Measurements from ENCODE around the gene PSMD1. TPM values are rescaled to one million over a fixed set of nuclear protein-coding genes. Genes with fewer than 3 reads are reported as not detected.

PSMD1 gene
- total and polyA plus RNA-seq, 2 of the 8 experiments (the other 6 are each of a cell fraction or from before 2014, with no cell fraction given), result 179 to 272 TPM

DNA sequence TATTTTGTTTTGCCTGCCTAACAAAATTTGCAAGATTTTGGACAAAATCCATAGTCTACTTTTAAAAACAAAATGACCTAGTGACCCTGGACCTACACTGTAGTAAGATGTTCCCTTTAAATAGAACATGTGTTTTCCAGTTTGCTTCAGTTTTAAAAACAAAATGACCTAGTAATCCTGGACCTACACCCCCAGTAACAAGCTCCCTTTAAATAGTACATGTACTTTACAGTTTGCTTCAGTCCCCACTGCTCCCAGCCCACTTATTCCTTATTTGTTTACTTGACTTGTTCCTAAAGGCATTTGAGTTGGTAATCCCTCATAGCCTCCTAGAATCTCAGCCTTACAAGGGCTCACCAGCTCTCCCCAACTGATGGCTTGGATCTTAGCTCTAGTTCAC is 102.6 kb downstream of the PSMD1 start:
- H4K8ac ChIP-seq (ENCODE audit: extremely low read depth, insufficient read depth, low read length), result no peak overlapping the region
- no peaks in the 10 kb centered on the region for H3K79me1 ChIP-seq (ENCODE audit: low read depth, low read length)
- no peak overlapping the region for H3K4ac ChIP-seq (replicated peaks; ENCODE audit: insufficient read length, low read depth, low read length)
- FAIRE-seq (no peak), DNase-seq (ENCODE audit: low read depth in 1 of 2, low spot score in 2 of 2) (no peak)
- CTCF ChIA-PET (ENCODE audit: partially characterized antibody), result interaction anchor here (0.6 to 1.3 kb wide), 5 partner anchors 22 to 66 kb away, joined by 3 to 5 read pairs (median 3); no protein-coding TSS in a partner anchor
- no peak overlapping the region for H3K4me3 ChIP-seq (ENCODE audit: extremely low read depth in 1 of 4, insufficient read depth in 2 of 4, low read depth in 3 of 4, low read length in 4 of 4)
- no peaks in the 10 kb centered on the region for H3K23me2 ChIP-seq (ENCODE audit: low read depth, low read length)
- H2BK12ac ChIP-seq (ENCODE audit: low read depth, low read length), result no peak overlapping the region
- H4K20me1 ChIP-seq (replicated peaks in 1 of 2; ENCODE audit: control insufficient read depth in 1 of 2, insufficient read depth in 2 of 2, low read length in 2 of 2), result no peaks in the 10 kb centered on the region
- no peak overlapping the region for H3K18ac ChIP-seq (ENCODE audit: extremely low read depth, low read length)
- no peaks in the 10 kb centered on the region for H3K27me3 ChIP-seq (replicated peaks in 1 of 4; ENCODE audit: control insufficient read depth in 3 of 4, extremely low read depth in 1 of 4, insufficient read depth in 3 of 4, low read length in 3 of 4)
- H3K79me2 ChIP-seq (ENCODE audit: control insufficient read depth in 1 of 2, insufficient read depth in 2 of 2, low read length in 2 of 2), result no peaks in the 10 kb centered on the region
- POLR2A ChIA-PET (ENCODE audit: partially characterized antibody), result no interaction called here
- no peak overlapping the region for H3K4me2 ChIP-seq (ENCODE audit: insufficient read depth in 1 of 2, low read depth in 2 of 2, low read length in 2 of 2)
- H2BK20ac ChIP-seq (ENCODE audit: low read length), result no peak overlapping the region
- no peak overlapping the region for H4K5ac ChIP-seq (ENCODE audit: insufficient read length, low read depth, low read length)
- H2BK5ac ChIP-seq (ENCODE audit: low read depth, low read length), result no peak overlapping the region
- H3K27ac ChIP-seq (ENCODE audit: low read depth, low read length), result no peak overlapping the region
- H3K9me3 ChIP-seq (ENCODE audit: insufficient read depth in 2 of 2, low read depth in 1 of 2, low read length in 1 of 2), result no peaks in the 10 kb centered on the region
- no peak overlapping the region for H2AFZ ChIP-seq (ENCODE audit: low read length)
- H3K36me3 ChIP-seq (ENCODE audit: control insufficient read depth in 2 of 4, insufficient read depth in 4 of 4, low read length in 3 of 4), result peaks cover 0 to 25% (median 3%) of the 10 kb centered on the region in 4 experiments; a peak in 2 of 8 replicates
- H3K23ac ChIP-seq (ENCODE audit: insufficient read length), result no peak overlapping the region
- no peak overlapping the region for H2AK5ac ChIP-seq (ENCODE audit: low read depth, low read length)
- H2BK120ac ChIP-seq (replicated peaks; ENCODE audit: low read depth, low read length), result no peak overlapping the region
- no peak overlapping the region for H3K14ac ChIP-seq (ENCODE audit: insufficient read length)
- no peak overlapping the region for H2BK15ac ChIP-seq (ENCODE audit: low read length)
- H3K56ac ChIP-seq (replicated peaks; ENCODE audit: insufficient read length, low read depth, low read length), result no peak overlapping the region
- no peak overlapping the region for H4K91ac ChIP-seq (replicated peaks; ENCODE audit: insufficient read length, low read length)
- H3K9ac ChIP-seq (replicated peaks in 1 of 4; ENCODE audit: extremely low read depth in 1 of 4, low read depth in 3 of 4, low read length in 3 of 4), result no peak overlapping the region
- TF ChIP-seq NRF1 (IDR thresholded peaks at IDR 0.05; ENCODE audit: low read depth, low read length) (no peak), E2F6 (IDR thresholded peaks at IDR 0.05) (no peak), RNF2 (IDR thresholded peaks at IDR 0.05; ENCODE audit: borderline replicate concordance, low read depth, low read length, missing control alignments, poor library complexity, severe bottlenecking) (no peak), MAX (IDR thresholded peaks at IDR 0.05) (no peak), EZH2 (IDR thresholded peaks at IDR 0.05; ENCODE audit: low read depth, low read length, severe bottlenecking) (no peak), KDM1A (IDR thresholded peaks at IDR 0.05; ENCODE audit: borderline replicate concordance, low read length) (no peak)
- TF ChIP-seq, protein P1, sequence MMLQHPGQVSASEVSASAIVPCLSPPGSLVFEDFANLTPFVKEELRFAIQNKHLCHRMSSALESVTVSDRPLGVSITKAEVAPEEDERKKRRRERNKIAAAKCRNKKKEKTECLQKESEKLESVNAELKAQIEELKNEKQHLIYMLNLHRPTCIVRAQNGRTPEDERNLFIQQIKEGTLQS (IDR thresholded peaks at IDR 0.05; ENCODE audit: insufficient read depth, low read depth, low read length), result no peak
- H3K4me1 ChIP-seq (replicated peaks in 1 of 4; ENCODE audit: control insufficient read depth in 3 of 4, insufficient read depth in 4 of 4, low read length in 3 of 4), result peaks cover 0 to 7% (median 2%) of the 10 kb centered on the region in 4 experiments; a peak in 3 of 7 replicates
